Measurements from ENCODE around the gene DROSHA. TPM values are rescaled to one million over a fixed set of nuclear protein-coding genes. Genes with fewer than 3 reads are reported as not detected.

Gene DROSHA
- total and polyA plus RNA-seq, 2 donors (not counting 3 experiments of a cell fraction or from before 2014, with no cell fraction given): 49.1 to 96.4 TPM

- Histone ChIP-seq H3K9ac (replicated peaks; ENCODE audit: extremely low read depth, insufficient read depth, low read length) (no peak overlapping the region), H3K4me1 (ENCODE audit: control insufficient read depth, extremely low read depth, insufficient read depth, low read length) (peaks cover 13% of the 10 kb centered on the region), H3K27me3 (ENCODE audit: control insufficient read depth in 2 of 2, insufficient read depth in 2 of 2, low read length in 2 of 2) (no peaks in the 10 kb centered on the region), H3K4me2 (ENCODE audit: insufficient read depth, low read length) (no peak overlapping the region), H2AFZ (ENCODE audit: low read depth, low read length) (no peak overlapping the region), H4K20me1 (replicated peaks; ENCODE audit: control insufficient read depth, extremely low read depth, insufficient read depth, low read length) (no peaks in the 10 kb centered on the region), H3K36me3 (ENCODE audit: control insufficient read depth in 2 of 2, extremely low read depth in 1 of 2, insufficient read depth in 2 of 2, low read length in 2 of 2) (peaks cover 0 to 13% of the 10 kb centered on the region in 2 experiments), H3K79me2 (ENCODE audit: control insufficient read depth, insufficient read depth, low read length) (no peaks in the 10 kb centered on the region), H3K9me3 (replicated peaks; ENCODE audit: control insufficient read depth, insufficient read depth, low read length) (no peaks in the 10 kb centered on the region), H3K27ac (ENCODE audit: insufficient read depth, low read depth, low read length) (no peak overlapping the region), H3K9me1 (replicated peaks; ENCODE audit: control insufficient read depth, extremely low read depth, insufficient read depth, low read length) (no peaks in the 10 kb centered on the region), H3K4me3 (replicated peaks in 1 of 3; ENCODE audit: insufficient read depth in 1 of 3, low read depth in 1 of 3, low read length in 3 of 3) (no peak overlapping the region)
- TF ChIP-seq JUN (IDR thresholded peaks at IDR 0.05; ENCODE audit: borderline replicate concordance, insufficient read depth, insufficient read length, low read depth) (no peak), EZH2 (IDR thresholded peaks at IDR 0.05; ENCODE audit: borderline replicate concordance, low read depth, low read length, severe bottlenecking) (no peak), MYC (IDR thresholded peaks at IDR 0.05; ENCODE audit: low read depth, low read length) (no peak), POLR2AphosphoS5 (IDR thresholded peaks at IDR 0.05; ENCODE audit: insufficient read depth, low read depth, low read length) (no peak), CTCF (IDR thresholded peaks at IDR 0.05; ENCODE audit: extremely low read depth in 1 of 2, insufficient read depth in 1 of 2, low read depth in 1 of 2, low read length in 2 of 2) (no peak), POLR2A (IDR thresholded peaks at IDR 0.05; ENCODE audit: low read depth, low read length) (no peak), MAX (IDR thresholded peaks at IDR 0.05; ENCODE audit: insufficient read depth, insufficient read length) (no peak), GATA2 (IDR thresholded peaks at IDR 0.05; ENCODE audit: insufficient read depth, insufficient read length, low read depth, low read length) (no peak), FOS (IDR thresholded peaks at IDR 0.05; ENCODE audit: borderline replicate concordance, insufficient read depth, low read length) (no peak)
- POLR2A ChIA-PET: no interaction called here
- DNase-seq (ENCODE audit: low read depth, low spot score) (no peak), FAIRE-seq (no peak)
- intact Hi-C loops (cut with micrococcal nuclease) (no loop called here), dilution Hi-C loops (cut with MboI; ENCODE audit: extremely low pct_ligation_motif_present, low sequenced_read_pairs) (no loop called here)
- no TSS peak for BruUV-seq (replicated peaks)
- CTCF ChIA-PET: no interaction called here
These were observed 98.7 kb downstream of the DROSHA start for GRCh38 chr5:31433229-31433628.

Measured in endothelial cell of umbilical vein (primary cell).